PC-9 (cell line): Measurements from ENCODE around the gene SMARCE1. TPM values are rescaled to one million over a fixed set of nuclear protein-coding genes. Genes with fewer than 3 reads are reported as not detected.
"Not testable (repeated sequence)": the region's sequence is repeated elsewhere in the genome, so short reads cannot be mapped to it uniquely, and the experiment has no call there.

Experiments used
- BruUV-seq: library from RNA; stranded (reverse); fragments of 400-500 nt; replicated peaks from 2 replicates; lab custom pipeline; 2021; lab: Mats Ljungman, UMichigan
- CTCF ChIA-PET: fragments of 300-600 bp; sonication (Branson Sonifier 250); formaldehyde crosslinking; loops from one replicate; lab custom pipeline; 2022; ENCODE audit warnings: antibody characterized with exemption; lab: Charles Lee
- POLR2A ChIA-PET: fragments of 300-600 bp; sonication (Branson Sonifier 250); formaldehyde crosslinking; loops from one replicate; lab custom pipeline; 2022; ENCODE audit warnings: antibody characterized with exemption; ENCODE audit not compliant: unreplicated experiment; lab: Charles Lee
- DNase-seq, 2 experiments: peaks; one replicate each; pipeline versions ENCODE4 v3.0.0 to v3.0.0-alpha.2; 2015 to 2022; ENCODE audit warnings: mixed read lengths in 1 of 2
- H2AFZ ChIP-seq: fragments of 200-600 bp; sonication (generic); 2 replicates; pipeline ENCODE4 v1.8.1; 2017; ENCODE audit warnings: antibody characterized with exemption
- H3F3A ChIP-seq: fragments of 200-600 bp; sonication (generic); 2 replicates; pipeline ENCODE4 v1.8.1; 2017; ENCODE audit warnings: antibody characterized with exemption, mild to moderate bottlenecking, low read depth; ENCODE audit not compliant: insufficient read depth
- H3K27ac ChIP-seq: fragments of 200-600 bp; sonication (generic); 2 replicates; pipeline ENCODE4 v1.6.1; 2016; ENCODE audit warnings: mixed run types
- H3K27me3 ChIP-seq: fragments of 200-600 bp; sonication (generic); 2 replicates; pipeline ENCODE4 v1.6.1; 2016; ENCODE audit warnings: low read depth, mixed run types; ENCODE audit not compliant: insufficient read depth
- H3K36me3 ChIP-seq: fragments of 200-600 bp; sonication (generic); 2 replicates; pipeline ENCODE4 v1.6.1; 2016; ENCODE audit warnings: low read depth, mixed run types
- H3K4me1 ChIP-seq: fragments of 200-600 bp; sonication (generic); replicated peaks from 2 replicates; pipeline ENCODE4 v1.6.1; 2016; ENCODE audit warnings: mixed run types; ENCODE audit not compliant: insufficient read depth
- H3K4me2 ChIP-seq: fragments of 200-600 bp; sonication (generic); 2 replicates; pipeline ENCODE4 v1.6.1; 2017; ENCODE audit warnings: mixed run types
- H3K4me3 ChIP-seq: fragments of 200-600 bp; sonication (generic); 2 replicates; pipeline ENCODE4 v1.6.1; 2016; ENCODE audit warnings: mixed run types
- H3K79me2 ChIP-seq: fragments of 200-600 bp; sonication (generic); 2 replicates; pipeline ENCODE4 v1.6.1; 2017; ENCODE audit warnings: low read depth, mixed run types
- H3K9me2 ChIP-seq: fragments of 200-600 bp; sonication (generic); 2 replicates; pipeline ENCODE4 v1.8.1; 2017; ENCODE audit warnings: mild to moderate bottlenecking; ENCODE audit not compliant: insufficient read depth
- H3K9me3 ChIP-seq: fragments of 200-600 bp; sonication (generic); 2 replicates; pipeline ENCODE4 v1.8.1; 2016; ENCODE audit warnings: low read depth; ENCODE audit not compliant: insufficient read depth
- H4K20me1 ChIP-seq: fragments of 200-600 bp; sonication (generic); 2 replicates; pipeline ENCODE4 v1.8.1; 2017; ENCODE audit not compliant: insufficient read depth
- EZH2 ChIP-seq: fragments of 200-600 bp; sonication (generic); IDR thresholded peaks from 2 replicates; pipeline ENCODE4 v1.8.0; 2017; ENCODE audit warnings: antibody characterized with exemption, low read depth
- intact Hi-C: fragments of 100-400 bp; cut with micrococcal nuclease; formaldehyde crosslinking; loops from one replicate; pipeline ENCODE4 v1.10.0; 2022; ENCODE audit not compliant: unreplicated experiment
- total RNA-seq: library from RNA; stranded (reverse); gene quantifications from 2 replicates; pipeline ENCODE4 v1.2.3, GENCODE V29; 2021
- TF ChIP-seq, protein P1 (sequence below): fragments of 200-600 bp; sonication (generic); conservative IDR thresholded peaks from 2 replicates; pipeline ENCODE4 v1.6.1; 2017; ENCODE audit warnings: mixed run types, antibody characterized with exemption, mild to moderate bottlenecking, moderate library complexity

SMARCE1 gene
- total RNA-seq, 1 experiment from 2014 or later = 90.8 TPM

DNA sequence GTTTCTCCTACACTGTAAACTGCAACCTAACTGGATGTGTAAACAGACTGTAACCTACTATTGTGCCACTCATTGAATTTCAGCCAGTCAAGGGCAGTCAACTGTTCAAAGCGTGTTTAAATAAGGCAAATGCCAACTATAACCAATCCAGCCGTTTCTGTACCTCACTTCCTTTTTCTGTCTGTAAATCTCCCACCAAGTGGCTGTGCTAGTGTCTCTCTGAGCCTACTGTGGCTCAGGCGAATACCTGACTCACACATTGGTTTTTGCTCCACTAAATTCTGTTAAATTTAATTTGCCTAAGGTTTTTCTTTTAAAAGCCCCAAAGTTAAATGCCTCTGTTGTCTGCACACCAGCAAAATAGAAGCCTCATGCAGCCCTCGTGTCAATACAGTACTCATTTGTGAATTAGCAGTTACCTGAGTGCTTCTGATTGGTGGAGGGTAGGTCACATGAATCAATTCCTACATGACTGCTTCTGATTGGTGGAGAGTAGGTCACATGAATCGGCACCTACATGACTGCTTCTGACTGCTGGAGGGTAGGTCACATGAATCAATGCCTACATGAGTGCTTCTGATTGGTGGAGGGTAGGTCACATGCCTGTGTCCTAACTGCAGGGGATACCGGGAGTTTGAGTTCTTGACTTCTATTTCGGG lies 51.2 kb downstream of the SMARCE1 start:
- H4K20me1 ChIP-seq = no peaks in the 10 kb centered on the region
- no peaks in the 10 kb centered on the region for H3K36me3 ChIP-seq
- no peaks in the 10 kb centered on the region for H3K9me2 ChIP-seq
- intact Hi-C loops = no loop called here
- POLR2A ChIA-PET = no interaction called here
- no peak overlapping the region for H3K27ac ChIP-seq
- no peak for DNase-seq
- H3K4me3 ChIP-seq = no peak overlapping the region
- CTCF ChIA-PET = no interaction called here
- no peak for TF ChIP-seq EZH2
- H3K79me2 ChIP-seq = no peaks in the 10 kb centered on the region
- H3K9me3 ChIP-seq = no peaks in the 10 kb centered on the region
- no peaks in the 10 kb centered on the region for H3K27me3 ChIP-seq
- H3K4me1 ChIP-seq = peaks cover 8% of the 10 kb centered on the region
- H3F3A ChIP-seq = peaks cover 4% of the 10 kb centered on the region; the same call in 1 of the 2 replicates
- no peak overlapping the region for H2AFZ ChIP-seq
- H3K4me2 ChIP-seq = no peak overlapping the region
- BruUV-seq = no TSS peak

GRCh38 chr17:40590742-40591141 lies 56.9 kb downstream of the SMARCE1 start:
- TF ChIP-seq EZH2 = no peak
- TF ChIP-seq, protein P1, sequence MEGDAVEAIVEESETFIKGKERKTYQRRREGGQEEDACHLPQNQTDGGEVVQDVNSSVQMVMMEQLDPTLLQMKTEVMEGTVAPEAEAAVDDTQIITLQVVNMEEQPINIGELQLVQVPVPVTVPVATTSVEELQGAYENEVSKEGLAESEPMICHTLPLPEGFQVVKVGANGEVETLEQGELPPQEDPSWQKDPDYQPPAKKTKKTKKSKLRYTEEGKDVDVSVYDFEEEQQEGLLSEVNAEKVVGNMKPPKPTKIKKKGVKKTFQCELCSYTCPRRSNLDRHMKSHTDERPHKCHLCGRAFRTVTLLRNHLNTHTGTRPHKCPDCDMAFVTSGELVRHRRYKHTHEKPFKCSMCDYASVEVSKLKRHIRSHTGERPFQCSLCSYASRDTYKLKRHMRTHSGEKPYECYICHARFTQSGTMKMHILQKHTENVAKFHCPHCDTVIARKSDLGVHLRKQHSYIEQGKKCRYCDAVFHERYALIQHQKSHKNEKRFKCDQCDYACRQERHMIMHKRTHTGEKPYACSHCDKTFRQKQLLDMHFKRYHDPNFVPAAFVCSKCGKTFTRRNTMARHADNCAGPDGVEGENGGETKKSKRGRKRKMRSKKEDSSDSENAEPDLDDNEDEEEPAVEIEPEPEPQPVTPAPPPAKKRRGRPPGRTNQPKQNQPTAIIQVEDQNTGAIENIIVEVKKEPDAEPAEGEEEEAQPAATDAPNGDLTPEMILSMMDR = no peak
- POLR2A ChIA-PET = interaction anchor here (0.7 kb wide), 1 partner anchor 104 kb away, joined by 3 read pairs; no protein-coding TSS in a partner anchor
- Histone ChIP-seq H3K79me2 (no peaks in the 10 kb centered on the region), H3F3A (no peaks in the 10 kb centered on the region), H3K4me2 (no peak overlapping the region), H3K36me3 (no peaks in the 10 kb centered on the region), H3K9me2 (no peaks in the 10 kb centered on the region), H3K9me3 (no peaks in the 10 kb centered on the region), H3K27me3 (0 out of 2 replicates have a peak, but pooled peaks cover 2% of the 10 kb centered on the region), H3K4me1 (no peaks in the 10 kb centered on the region), H3K4me3 (no peak overlapping the region), H3K27ac (no peak overlapping the region), H4K20me1 (no peaks in the 10 kb centered on the region), H2AFZ (no peak overlapping the region)
- DNase-seq = no peak
- intact Hi-C loops = no loop called here
- CTCF ChIA-PET = no interaction called here
- no TSS peak for BruUV-seq

GRCh38 chr17:40588552-40588951 lies 59.1 kb downstream of the SMARCE1 start:
- no peak overlapping the region for H3K4me3 ChIP-seq
- intact Hi-C loops = no loop called here
- H3K27me3 ChIP-seq = 0 out of 2 replicates have a peak, but pooled peaks cover 2% of the 10 kb centered on the region
- H3K27ac ChIP-seq = no peak overlapping the region
- no peaks in the 10 kb centered on the region for H3F3A ChIP-seq
- no peak for DNase-seq
- H3K4me2 ChIP-seq = no peak overlapping the region
- H3K4me1 ChIP-seq = no peaks in the 10 kb centered on the region
- BruUV-seq = no TSS peak
- POLR2A ChIA-PET = no interaction called here
- H2AFZ ChIP-seq = no peak overlapping the region
- CTCF ChIA-PET = no interaction called here
- no peaks in the 10 kb centered on the region for H3K79me2 ChIP-seq
- no peaks in the 10 kb centered on the region for H3K36me3 ChIP-seq
- TF ChIP-seq, protein P1 = no peak
- no peaks in the 10 kb centered on the region for H4K20me1 ChIP-seq
- no peaks in the 10 kb centered on the region for H3K9me2 ChIP-seq
- H3K9me3 ChIP-seq = no peaks in the 10 kb centered on the region

- H3F3A ChIP-seq, H3K27ac ChIP-seq, H3K4me2 ChIP-seq, CTCF ChIA-PET, H3K36me3 ChIP-seq, H3K4me1 ChIP-seq, H3K79me2 ChIP-seq, H4K20me1 ChIP-seq, H3K9me2 ChIP-seq, H2AFZ ChIP-seq, BruUV-seq, H3K4me3 ChIP-seq, intact Hi-C loops, DNase-seq, H3K9me3 ChIP-seq, H3K27me3 ChIP-seq: not testable (repeated sequence)
- POLR2A ChIA-PET = interaction anchor here (0.7 kb wide), 2 partner anchors 96 to 169 kb away, joined by 3 to 4 read pairs; partner anchors contain the start of gene KRT25
Measured at GRCh38 chr17:40586264-40586663, 61.4 kb downstream of the SMARCE1 start.

- H2AFZ ChIP-seq, intact Hi-C loops, CTCF ChIA-PET, POLR2A ChIA-PET, H3K4me1 ChIP-seq, H4K20me1 ChIP-seq, H3F3A ChIP-seq, H3K27me3 ChIP-seq, H3K4me3 ChIP-seq, DNase-seq, H3K9me2 ChIP-seq, H3K4me2 ChIP-seq, H3K79me2 ChIP-seq, H3K9me3 ChIP-seq, H3K27ac ChIP-seq, H3K36me3 ChIP-seq, BruUV-seq: not testable (repeated sequence)
Measured at GRCh38 chr17:40584950-40585349, 62.7 kb downstream of the SMARCE1 start.
